Effector CD4-positive, alpha-beta T cell (primary cell): ENCODE measurements around the gene HSPB7.

ENCODE experiments used
- DNase-seq: peaks from one replicate; pipeline ENCODE4 v3.0.0-alpha.2; 2020

HSPB7 gene

DNA sequence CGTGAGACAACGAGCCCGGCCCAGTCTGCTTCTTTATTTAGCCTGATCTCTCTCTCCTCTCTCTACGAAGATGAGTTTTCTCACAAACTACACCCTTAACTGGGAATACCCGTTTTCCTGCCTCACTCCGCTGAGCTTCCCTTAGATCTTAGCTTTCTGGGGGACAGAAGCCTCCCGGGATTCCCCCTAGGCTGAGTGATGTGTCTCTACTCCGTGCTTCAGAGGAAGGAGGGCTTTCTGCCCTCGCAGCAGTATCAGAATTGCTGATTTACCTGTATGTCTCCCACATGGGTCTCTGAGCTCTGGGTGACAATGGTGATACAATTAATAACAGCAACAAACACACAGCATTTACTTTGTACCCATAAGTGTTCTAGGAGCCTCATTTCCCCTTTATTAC, 43.0 kb downstream of the HSPB7 start:
- no peak for DNase-seq

DNA sequence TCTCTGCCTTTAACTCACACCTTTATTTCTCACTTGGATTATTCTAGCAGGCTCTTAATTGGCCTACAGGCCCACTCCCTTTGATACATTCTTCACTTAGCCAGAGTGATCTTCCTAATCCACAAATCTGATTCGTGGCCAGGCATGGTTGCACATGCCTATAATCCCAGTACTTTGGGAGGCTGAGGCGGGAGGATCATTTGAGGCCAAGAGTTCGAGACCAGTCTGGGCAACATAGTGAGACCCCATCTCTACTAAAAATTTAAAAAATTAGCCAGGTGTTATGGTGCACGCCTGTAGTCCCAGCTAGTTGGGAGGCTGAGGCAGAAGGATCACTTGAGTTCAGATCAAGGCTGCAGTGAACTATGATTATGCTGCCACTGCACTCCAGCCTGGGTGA, 44.1 kb downstream of the HSPB7 start:
- no peak for DNase-seq

DNA sequence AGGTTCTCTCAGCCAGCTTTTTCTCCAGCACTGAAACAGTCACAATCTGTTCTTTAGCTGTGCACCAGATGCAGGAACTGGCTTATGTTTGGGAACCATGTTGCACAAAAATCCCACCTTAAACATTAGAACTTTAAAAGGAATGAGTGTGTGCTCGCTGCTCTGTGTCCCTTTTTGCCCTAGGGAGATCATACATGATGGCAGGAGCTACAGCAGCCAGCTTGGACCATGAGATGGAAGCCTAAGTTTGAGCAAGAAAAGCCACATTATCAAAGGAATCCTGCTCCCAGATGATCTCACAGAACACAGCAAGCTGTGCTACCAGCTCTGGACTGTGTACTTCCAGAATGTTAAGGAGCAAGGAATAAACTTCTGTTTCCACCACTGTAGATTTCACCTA, 45.4 kb downstream of the HSPB7 start:
- DNase-seq, result no peak

DNA sequence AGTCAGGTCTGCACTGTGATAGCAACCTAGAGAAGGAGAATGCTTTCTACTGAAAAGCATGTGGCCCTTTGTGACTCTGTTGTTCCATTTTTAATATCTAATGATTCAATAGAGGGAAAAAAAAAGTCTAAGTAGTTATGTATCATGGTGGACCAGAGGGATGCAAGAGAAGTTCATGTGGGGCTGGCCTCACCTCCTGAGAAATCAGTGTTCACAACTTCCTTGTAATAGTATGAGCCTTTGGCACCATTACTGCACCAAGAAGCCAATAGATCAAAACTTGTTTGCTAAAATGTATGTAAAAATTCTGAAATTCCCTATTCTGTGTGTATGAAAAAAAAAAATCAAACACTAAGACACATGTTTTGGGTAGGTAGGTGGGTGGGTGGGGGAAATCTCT, 46.9 kb downstream of the HSPB7 start:
- no peak for DNase-seq

DNA sequence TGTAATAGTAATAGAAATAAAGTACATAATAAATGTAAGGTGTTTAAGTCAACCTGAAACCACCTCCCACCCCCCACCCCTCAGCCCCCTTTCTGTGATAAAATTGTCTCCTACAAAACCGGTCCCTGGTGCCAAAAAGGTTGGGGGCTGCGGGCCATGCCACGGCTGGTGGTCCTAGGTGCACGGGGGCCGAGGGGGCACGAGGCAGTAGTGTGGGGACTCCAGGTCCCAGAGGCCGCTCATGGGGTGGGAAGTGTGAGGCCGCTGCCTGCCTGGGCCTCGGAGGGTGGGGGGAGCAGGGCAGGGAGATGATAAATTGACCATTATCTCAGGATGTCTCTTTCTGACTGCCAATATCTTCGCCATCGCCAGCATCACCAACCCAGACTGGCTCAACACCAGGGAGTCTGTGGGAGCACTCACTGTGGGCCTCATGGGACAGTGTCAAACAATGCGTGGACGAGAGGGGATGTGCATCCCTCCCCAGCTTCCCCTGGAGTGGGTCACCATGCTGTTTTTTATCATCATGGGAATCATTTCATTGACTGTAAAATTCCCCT, 48.4 kb downstream of the HSPB7 start:
- DNase-seq, result no peak

DNA sequence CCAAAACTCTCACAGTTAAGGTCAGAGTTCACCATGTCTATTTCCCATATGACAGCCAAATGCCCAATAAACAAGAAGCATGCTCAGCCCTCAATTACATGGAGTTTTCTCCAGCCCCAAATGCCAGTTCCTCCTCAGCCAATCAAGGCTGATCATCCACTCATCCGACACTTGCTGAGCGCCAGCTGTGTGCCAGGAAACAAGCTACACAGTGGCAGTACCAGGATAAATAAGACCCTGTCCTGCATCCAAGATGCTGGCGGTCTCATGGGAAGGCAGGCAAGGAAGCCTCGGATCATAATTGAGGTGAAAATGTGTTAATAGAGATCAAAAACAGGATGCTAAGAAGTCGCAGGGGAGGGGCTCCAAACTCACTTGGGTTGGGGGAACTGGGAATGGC, 49.7 kb downstream of the HSPB7 start:
- DNase-seq, result no peak

DNA sequence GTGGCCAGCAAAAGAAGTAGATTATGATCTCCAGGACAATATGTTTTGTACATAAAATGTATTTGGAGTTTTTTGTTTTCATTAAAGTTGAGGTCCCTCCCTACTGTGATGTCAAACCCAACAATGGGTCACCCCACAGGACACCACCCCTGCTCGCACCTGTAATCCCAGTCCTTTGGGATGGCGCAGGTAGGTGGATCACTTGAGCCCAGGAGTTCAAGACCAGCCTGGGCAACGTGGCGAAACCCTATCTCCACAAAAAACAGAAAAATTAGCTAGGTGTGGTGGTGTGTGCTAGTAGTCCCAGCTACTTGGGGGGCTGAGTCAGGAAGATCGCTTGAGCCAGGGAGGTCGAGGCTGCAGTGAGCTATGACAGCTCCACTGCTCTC, 50.9 kb downstream of the HSPB7 start:
- no peak for DNase-seq

DNA sequence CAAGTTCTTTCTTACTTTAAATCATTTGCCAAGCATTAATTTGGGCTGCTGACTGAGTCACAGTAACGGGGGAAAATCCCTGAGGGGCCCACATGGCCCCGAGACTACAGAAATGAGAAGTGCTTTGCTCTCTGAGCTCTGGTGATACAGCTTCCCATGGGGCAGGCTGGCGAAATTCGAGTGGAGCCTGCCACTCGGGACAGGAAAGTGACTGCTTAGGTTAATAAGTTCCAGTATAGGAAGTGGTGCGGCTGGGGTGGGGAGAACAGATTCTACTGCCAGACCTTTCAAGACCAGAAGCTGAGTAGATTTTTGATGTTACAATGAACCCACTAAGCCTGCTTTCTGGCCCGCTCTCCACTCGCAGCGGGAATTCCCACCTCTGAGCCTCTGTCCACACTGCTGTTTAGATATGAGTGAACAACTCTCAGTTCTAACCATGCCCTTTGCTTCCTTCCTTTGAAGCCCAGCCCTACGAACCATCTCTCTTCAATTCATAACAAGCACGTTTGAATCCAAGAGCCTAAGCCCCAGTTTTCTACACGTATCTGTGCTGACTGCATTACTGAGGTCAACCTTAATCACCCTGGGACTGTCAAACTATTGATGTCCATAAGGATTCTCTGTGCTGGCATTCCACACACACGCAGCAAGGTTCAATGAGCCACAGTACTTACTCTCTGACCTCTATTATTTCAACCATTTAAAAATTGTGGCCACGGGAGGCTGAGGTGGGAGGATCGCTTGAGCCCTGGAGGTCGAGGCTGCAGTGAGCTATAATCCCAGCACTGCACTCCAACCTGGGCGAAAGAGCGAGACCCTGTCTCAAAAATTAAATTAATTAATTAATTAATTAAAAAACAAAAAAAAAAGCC, 51.5 kb downstream of the HSPB7 start:
- DNase-seq, result peak; percentile 43

DNA sequence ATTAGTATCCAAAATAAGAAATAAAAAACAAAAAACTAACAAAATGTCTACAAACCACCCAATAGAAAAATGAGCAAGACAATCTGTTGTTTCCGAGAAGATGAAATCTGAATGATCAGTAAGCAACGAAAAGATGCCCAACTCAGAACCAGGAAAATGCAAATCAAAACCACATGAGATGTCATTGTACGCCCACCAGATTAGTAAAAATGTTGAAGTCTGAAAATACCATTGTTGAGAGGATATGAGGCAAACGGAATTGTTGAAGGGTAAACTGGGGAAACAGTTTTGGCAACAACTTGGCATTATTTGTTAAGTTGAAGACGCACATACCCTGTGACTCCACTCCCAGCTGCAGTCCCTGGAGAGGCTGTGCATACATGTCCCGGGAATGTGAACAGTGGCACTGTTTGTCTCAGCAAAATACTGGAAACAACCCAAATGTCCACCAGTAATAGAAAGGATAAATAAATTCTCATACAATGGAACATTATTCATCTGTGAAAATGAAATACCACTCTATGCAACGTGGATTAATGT, 52.5 kb downstream of the HSPB7 start:
- DNase-seq, result no peak
